Activated CD4-positive, alpha-beta T cell treated with anti-CD3 and anti-CD28 coated beads, Interleukin-2, amount 50 U/mL, for 24 hours (primary cell): ENCODE results near the gene PDE6A.
"Not testable (repeated sequence)": the region's sequence is repeated elsewhere in the genome, so short reads cannot be mapped to it uniquely, and the experiment has no call there.

Experiments used
- DNase-seq, 2 donors: peaks; one replicate each; pipeline ENCODE4 v3.0.0-alpha.2; 2020; ENCODE audit warnings: low read depth in 1 of 2, low spot score in 1 of 2

The PDE6A gene

DNA sequence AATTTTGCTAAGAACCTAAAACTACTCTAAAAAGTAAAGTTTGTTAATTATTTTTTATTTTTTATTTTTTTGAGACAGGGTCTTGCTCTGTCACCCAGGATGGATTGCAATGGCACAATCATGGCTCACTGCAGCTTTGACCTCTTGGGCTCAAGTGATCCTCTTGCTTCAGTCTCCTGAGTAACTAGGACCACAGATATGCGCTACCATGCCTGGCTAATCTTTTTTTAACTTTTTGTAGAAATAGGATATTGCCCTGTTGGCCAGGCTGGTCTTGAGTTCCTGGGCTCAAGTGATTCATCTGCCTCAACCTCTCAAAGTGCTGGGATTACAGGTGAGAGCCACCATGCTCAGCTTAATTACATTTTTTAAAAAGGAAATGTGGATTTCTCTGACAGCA lies 45.8 kb downstream of the PDE6A start:
- DNase-seq: no peak

DNA sequence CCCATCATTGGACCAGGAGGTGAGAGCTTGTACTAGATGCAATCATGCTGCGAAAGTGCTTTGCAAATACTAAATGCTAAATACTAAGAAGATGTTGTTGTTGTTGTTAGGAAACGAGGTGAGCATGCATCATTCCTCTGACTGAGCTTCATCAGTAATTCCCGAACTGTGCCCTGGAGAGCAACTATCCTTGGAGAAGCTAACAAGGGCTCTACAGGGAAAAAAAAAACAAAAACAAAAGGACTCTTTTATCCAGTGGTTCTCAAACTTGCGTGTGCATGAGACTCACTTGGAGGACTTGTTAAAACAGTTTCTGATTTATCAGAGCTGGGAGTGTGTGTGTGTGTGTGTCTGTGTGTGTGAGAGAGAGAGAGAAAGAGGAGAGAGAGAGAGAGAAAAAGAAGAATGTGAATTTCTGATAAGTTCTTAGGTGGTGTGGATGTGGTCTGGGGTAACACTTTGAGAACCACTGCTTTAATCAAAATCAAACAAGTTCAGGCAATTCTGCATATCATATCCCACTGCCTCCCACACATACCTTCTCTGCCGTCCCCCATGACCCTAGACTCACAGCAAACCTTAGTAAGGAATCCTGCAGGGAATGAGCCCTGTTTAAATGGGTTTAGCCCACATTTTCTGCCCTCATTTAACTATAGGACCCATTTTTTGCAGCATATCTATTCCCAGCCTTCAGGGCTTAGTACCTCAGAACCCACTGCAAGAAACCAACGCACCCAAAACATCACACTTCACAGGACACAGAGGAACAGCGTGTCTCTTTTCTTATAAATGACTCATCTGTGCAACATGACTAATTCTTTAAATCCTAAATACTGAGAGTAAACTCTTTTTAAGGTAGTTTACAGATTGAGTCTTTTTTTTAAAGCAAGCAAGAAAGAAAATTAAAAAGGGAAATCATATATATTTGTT lies 48.9 kb downstream of the PDE6A start:
- no peak for DNase-seq

DNA sequence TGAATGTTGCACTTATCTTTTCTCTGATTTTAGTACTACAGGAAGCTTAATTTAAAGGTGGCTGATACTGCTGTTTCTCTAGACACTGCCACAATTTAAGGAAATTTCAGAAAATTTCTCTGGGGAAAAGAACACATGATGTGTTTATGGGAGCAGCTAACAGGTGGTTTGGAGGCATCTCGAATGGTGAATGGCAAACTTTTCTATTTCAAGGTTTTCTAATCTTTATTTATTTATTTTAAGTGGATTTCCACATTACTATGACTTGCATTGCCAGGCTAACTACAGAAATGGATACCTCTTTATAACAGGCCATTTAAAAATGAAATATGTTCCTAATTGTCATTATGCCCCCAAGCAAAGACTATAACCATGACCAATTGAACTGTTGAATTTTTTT lies 50.4 kb downstream of the PDE6A start:
- DNase-seq: no peak

DNA sequence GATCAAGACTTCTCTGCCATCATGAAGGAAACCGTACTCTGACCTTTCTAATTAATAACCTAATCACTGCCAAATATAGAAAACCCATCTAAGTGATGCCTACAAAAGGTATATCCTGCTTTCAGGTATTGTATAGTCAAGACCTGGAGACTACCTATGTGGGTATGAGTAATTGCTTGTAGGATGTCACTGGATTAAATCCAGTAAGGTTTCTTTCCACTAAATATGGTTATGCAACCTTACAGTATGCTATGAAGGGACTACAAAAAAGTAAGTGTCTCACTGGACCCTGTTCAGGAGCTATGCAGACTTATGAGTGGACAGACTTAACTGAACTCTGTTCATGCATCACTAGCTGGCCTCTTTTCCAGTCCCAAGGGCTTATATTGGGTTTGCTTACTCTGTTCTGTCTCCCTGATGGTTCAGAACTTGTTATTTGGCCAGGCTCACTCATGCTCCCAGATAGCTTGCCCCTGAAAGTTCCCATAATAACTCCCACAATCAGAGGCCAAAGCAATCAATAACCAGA lies 51.1 kb downstream of the PDE6A start:
- no peak for DNase-seq

GRCh38 chr5:149892594-149892993 lies 52.0 kb downstream of the PDE6A start:
- no peak for DNase-seq

- no peak for DNase-seq
Observed at GRCh38 chr5:149888280-149888679, 56.3 kb downstream of the PDE6A start.

- DNase-seq: no peak
Observed at GRCh38 chr5:149887622-149888183, 56.9 kb downstream of the PDE6A start.

DNA sequence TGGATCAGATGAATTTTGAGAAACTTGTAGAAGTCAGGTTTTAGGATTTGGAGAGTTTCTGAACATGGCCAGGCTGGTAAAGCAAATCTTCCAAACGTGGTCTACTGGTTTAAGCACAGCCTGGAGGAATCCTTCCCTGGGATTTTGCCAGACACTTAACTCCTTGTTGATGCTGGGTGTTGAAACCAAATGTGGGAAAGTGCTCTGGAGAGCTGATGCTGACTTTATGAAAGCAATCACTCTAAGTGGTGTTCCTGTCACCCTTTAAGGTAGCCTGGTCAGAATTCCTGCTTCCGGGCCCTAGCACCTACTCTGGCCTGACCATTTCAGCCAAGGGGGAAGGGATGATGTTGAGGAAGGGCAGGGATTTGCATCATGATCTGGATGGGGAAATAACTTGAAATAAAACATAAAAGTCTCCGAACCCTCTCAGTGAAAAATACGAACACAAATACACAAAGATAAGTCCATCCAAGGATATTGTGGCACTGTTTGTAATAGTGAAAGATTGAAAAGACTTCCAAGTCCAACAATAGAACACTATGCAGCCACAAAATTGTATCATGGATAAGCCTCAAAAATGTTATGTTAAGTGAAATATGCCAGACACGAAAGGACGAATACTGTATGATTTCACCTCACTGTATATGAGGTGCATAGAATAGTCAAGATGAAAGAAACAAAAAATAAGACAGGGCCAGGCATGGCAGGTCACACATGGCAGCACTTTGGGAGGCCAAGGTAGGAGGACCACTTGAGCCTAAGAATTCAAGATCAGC lies 57.7 kb downstream of the PDE6A start:
- no peak for DNase-seq

GRCh38 chr5:149886060-149886459 lies 58.5 kb downstream of the PDE6A start:
- DNase-seq: no peak

GRCh38 chr5:149885513-149885912 lies 59.1 kb downstream of the PDE6A start:
- no peak for DNase-seq

GRCh38 chr5:149883550-149883949 lies 61.0 kb downstream of the PDE6A start:
- DNase-seq: no peak

DNA sequence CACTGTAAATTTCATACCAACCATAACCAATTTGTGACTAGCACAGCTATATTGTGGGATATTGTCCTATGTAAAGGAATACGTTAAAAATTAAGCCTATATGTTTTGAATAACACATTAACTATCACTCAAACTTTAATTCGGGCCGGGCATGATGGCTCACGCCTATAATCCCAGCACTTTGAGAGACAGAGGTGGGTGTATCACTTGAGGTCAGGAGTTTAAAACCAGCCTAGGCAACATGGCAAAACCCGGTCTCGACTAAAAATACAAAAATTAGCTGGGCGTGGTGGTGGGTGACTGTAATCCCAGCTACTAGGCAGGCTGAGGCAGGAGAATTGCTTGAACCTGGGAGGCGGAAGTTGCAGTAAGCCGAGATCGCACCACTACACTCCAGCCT lies 62.0 kb downstream of the PDE6A start:
- DNase-seq: not testable (repeated sequence)

DNA sequence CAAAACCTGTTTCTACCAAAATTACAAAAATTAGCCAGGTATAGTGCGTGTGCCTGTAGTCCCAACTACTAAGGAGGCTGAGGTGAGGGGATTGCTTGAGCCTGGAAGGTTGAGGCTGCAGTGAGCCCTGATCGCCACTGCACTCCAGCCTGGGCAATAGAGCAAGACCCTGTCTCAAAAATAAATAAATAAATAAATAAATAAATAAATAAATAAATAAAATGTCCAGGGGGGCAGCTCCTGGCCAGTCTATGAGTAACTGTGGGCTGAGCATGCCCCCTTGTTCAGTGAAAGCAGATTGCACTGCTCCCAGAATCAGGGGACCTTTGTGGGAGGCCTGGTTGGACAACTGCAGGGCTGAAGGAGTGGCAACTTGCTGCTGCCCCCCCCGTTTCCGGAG lies 62.7 kb downstream of the PDE6A start:
- no peak for DNase-seq

GRCh38 chr5:149881069-149881622 lies 63.4 kb downstream of the PDE6A start:
- no peak for DNase-seq

- not testable (repeated sequence) for DNase-seq
Observed at GRCh38 chr5:149879593-149879992, 65.0 kb downstream of the PDE6A start.

GRCh38 chr5:149878371-149878770 lies 66.2 kb downstream of the PDE6A start:
- DNase-seq: no peak

- DNase-seq: no peak
Observed at GRCh38 chr5:149873896-149874295, 70.7 kb downstream of the PDE6A start.

DNA sequence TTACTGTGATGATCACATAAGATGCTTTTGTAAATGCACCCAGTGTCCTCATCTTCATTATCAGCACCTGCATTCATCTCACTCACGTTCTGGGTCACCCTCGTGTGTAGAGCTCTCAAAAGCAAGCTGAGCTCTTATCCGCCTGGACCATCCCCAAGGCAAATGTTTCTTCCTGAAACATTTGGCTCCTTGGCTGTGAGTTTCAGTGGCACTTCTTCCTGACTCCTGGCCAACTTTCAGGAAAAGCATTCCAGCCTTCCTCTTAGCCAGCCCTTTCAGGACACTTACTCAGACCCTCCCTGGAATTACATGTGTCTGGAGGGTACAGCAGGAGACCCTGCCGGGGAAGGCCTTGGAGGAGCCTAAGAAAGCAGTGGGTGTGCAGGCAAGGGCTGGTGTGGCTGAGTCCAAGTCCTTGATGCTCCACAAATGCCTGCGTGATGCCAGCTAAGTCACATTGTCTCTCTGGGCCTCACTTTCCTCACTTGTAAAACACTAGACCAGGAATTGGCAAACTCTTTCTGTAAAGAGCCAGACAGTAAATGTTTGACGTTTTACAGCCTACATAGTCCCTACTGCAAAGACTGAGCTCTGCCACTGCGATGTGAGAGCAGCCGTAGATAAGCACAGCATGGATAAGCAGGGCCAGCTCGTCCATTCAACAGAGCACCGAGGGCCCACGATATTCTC lies 72.1 kb downstream of the PDE6A start:
- no peak for DNase-seq

DNA sequence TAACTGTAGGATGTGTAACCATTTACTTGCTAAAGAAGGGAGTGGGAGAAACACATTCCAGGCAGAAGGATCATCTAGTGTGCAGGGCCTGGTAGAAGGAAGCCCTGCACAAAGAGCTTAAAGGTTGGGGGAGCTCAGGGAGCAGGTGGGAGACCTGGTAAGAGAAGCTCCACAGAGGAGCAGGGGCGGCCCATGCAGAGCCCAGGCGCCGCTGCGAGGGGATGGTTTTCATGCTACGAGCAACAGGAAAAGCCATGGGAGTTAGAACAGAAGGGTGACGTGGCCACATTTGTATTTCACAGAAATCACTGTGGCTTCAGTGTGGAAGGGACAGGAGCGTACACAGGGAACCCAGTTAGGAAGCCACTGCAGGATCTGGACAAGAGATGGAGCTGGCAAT lies 73.1 kb downstream of the PDE6A start:
- no peak for DNase-seq

DNA sequence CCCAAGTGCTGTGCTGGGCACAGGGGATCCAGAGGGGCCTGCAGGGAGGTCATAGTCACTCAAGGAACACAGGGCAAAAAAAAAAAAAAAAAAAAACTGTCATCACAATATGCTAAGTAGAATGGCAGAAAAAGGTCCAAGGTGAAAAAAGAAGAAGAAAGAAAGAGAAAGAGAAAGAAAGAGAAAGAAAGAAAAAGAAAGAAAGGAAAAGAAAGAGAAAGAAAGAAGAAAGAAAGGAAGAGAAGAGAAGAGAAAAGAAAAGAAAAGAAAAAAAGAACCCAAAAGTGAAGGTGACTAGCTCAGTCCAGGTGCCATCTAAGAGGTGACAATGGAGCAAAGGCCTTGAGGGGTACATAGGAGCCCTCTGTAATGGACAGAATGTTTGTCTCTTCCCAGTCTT lies 73.9 kb downstream of the PDE6A start:
- DNase-seq: no peak

DNA sequence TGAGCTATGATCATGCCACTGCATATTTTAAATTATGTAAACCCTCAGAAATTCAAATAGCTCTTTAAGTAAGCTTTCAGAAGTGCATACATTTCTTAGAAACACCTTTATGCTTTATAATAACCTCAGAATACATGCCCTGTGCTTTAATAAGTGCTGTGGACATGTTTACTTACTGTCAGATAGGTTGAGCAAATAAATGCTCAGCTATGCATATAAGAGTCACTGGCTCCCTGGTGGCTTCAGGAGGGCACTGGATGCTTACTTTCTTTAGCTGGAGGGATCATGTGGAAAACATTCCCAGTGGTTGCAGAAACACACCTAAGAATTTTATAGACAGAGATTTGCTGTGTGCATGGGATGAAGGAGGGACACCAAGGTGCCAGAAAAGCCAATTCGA lies 74.4 kb downstream of the PDE6A start:
- DNase-seq: no peak
